ENCODE results near the gene QKI. TPM values are rescaled to one million over a fixed set of nuclear protein-coding genes. Genes with fewer than 3 reads are reported as not detected.

The QKI gene
- total and polyA plus RNA-seq, 10 of the 15 experiments (the other 5 are each of a cell fraction or from before 2014, with no cell fraction given): 4.7 to 72.5 (median 38.9) TPM

DNA sequence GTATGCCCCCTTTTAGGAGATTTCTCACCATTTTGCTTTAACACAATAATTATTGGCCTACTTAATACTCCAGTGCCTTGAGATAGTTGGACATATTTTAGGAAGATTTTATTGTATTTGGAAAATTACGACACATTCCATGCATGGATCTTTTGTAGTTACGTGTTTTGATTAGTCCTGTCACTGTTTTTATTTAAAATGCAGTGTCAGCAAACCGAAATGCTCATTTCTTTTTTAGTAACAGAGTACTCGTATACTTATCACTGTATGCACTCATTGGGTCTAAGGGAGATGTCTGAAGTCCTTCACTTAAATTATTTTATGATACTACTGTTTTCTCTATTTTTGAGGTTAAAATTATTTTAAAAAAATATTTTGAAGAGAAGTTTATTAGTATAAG is 153.8 kb downstream of the QKI start:
- ChIA-PET CTCF (no interaction called here), RAD21 (ENCODE audit: unreplicated experiment) (no interaction called here), SMC1A (ENCODE audit: uncharacterized antibody, unreplicated experiment) (interaction anchor here (0.7 kb wide), 1 partner anchor 108 kb away, joined by 3 read pairs; no protein-coding TSS in a partner anchor), POLR2A (no interaction called here)
- no peaks in the 10 kb centered on the region for H3K79me2 ChIP-seq (ENCODE audit: control insufficient read depth, insufficient read depth, low read length)
- H3K27ac ChIP-seq (ENCODE audit: control insufficient read depth, insufficient read depth): no peak overlapping the region
- intact Hi-C loops (cut with micrococcal nuclease; ENCODE audit: unreplicated experiment) (no loop called here), in situ Hi-C loops (cut with MboI) (no loop called here)
- no TSS peak for BruUV-seq (replicated peaks)
- no peak overlapping the region for H3K9ac ChIP-seq (ENCODE audit: control insufficient read depth, insufficient read depth, low read length)
- no peak overlapping the region for H2AFZ ChIP-seq (ENCODE audit: control insufficient read depth, low read depth, low read length)
- FAIRE-seq: no peak
- ATAC-seq: no peak
- no peaks in the 10 kb centered on the region for H3K27me3 ChIP-seq (replicated peaks in 1 of 2; ENCODE audit: control insufficient read depth in 2 of 2, insufficient read depth in 2 of 2, low read length in 1 of 2)
- peaks cover 0 to 9% of the 10 kb centered on the region in 2 experiments; a peak in 2 of 4 replicates for H3K36me3 ChIP-seq (ENCODE audit: control insufficient read depth in 2 of 2, insufficient read depth in 2 of 2, low read length in 1 of 2)
- no peaks in the 10 kb centered on the region for H4K20me1 ChIP-seq (ENCODE audit: control insufficient read depth, insufficient read depth)
- no peak for TF ChIP-seq NFYA (IDR thresholded peaks at IDR 0.05; ENCODE audit: borderline replicate concordance, low read depth, low read length)
- TF ChIP-seq, protein P1, sequence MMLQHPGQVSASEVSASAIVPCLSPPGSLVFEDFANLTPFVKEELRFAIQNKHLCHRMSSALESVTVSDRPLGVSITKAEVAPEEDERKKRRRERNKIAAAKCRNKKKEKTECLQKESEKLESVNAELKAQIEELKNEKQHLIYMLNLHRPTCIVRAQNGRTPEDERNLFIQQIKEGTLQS (IDR thresholded peaks at IDR 0.05; ENCODE audit: borderline replicate concordance, extremely low read depth, low read depth, low read length): no peak
- H3K4me3 ChIP-seq: no peak overlapping the region
- 94% methylated on average over 4 of the region's 4 CpGs for WGBS (ENCODE audit: insufficient coverage, insufficient replicate concordance, low lambda C conversion rate, missing lambda C conversion rate)
- H3K4me2 ChIP-seq (ENCODE audit: control insufficient read depth, insufficient read depth): no peak overlapping the region
- no peaks in the 10 kb centered on the region for H3K4me1 ChIP-seq (ENCODE audit: control insufficient read depth, insufficient read depth, low read length)
- no peak for DNase-seq (ENCODE audit: low read depth, low spot score)
- no peaks in the 10 kb centered on the region for H3K9me3 ChIP-seq (replicated peaks; ENCODE audit: control insufficient read depth, insufficient read depth, low read length)

GRCh38 chr6:163570579-163571231 is 156.2 kb downstream of the QKI start:
- H3K27ac ChIP-seq (ENCODE audit: control insufficient read depth, insufficient read depth): no peak overlapping the region
- no peaks in the 10 kb centered on the region for H3K27me3 ChIP-seq (replicated peaks in 1 of 2; ENCODE audit: control insufficient read depth in 2 of 2, insufficient read depth in 2 of 2, low read length in 1 of 2)
- no peak overlapping the region for H3K9ac ChIP-seq (ENCODE audit: control insufficient read depth, insufficient read depth, low read length)
- no peaks in the 10 kb centered on the region for H3K4me1 ChIP-seq (ENCODE audit: control insufficient read depth, insufficient read depth, low read length)
- intact Hi-C loops (cut with micrococcal nuclease; ENCODE audit: unreplicated experiment) (no loop called here), in situ Hi-C loops (cut with MboI) (no loop called here)
- ChIA-PET SMC1A (ENCODE audit: uncharacterized antibody, unreplicated experiment) (interaction anchor here (1.1 kb wide), 1 partner anchor 151 kb away, joined by 4 read pairs; no protein-coding TSS in a partner anchor), CTCF (no interaction called here), RAD21 (ENCODE audit: unreplicated experiment) (no interaction called here), POLR2A (no interaction called here)
- no peak overlapping the region for H3K4me3 ChIP-seq
- no TSS peak for BruUV-seq (replicated peaks)
- no peak for DNase-seq (ENCODE audit: low read depth, low spot score)
- H3K4me2 ChIP-seq (ENCODE audit: control insufficient read depth, insufficient read depth): no peak overlapping the region
- FAIRE-seq: no peak
- no peaks in the 10 kb centered on the region for H4K20me1 ChIP-seq (ENCODE audit: control insufficient read depth, insufficient read depth)
- no peaks in the 10 kb centered on the region for H3K9me3 ChIP-seq (replicated peaks; ENCODE audit: control insufficient read depth, insufficient read depth, low read length)
- H3K36me3 ChIP-seq (ENCODE audit: control insufficient read depth in 2 of 2, insufficient read depth in 2 of 2, low read length in 1 of 2): no peaks in the 10 kb centered on the region; a peak in 1 of 4 replicates
- no peak overlapping the region for H2AFZ ChIP-seq (ENCODE audit: control insufficient read depth, low read depth, low read length)
- no peaks in the 10 kb centered on the region for H3K79me2 ChIP-seq (ENCODE audit: control insufficient read depth, insufficient read depth, low read length)
- ATAC-seq: no peak
- over 99% methylated on average over 12 of the region's 12 CpGs for WGBS (ENCODE audit: insufficient coverage, insufficient replicate concordance, low lambda C conversion rate, missing lambda C conversion rate)
- TF ChIP-seq ETV6 (conservative IDR thresholded peaks at IDR 0.05 in 1 of 2, IDR thresholded peaks at IDR 0.05 in 1 of 2; ENCODE audit: borderline replicate concordance in 1 of 2, low read depth in 1 of 2) (no peak), SREBF1 (IDR thresholded peaks at IDR 0.05; ENCODE audit: low read length) (no peak), SUPT20H (IDR thresholded peaks at IDR 0.05; ENCODE audit: borderline replicate concordance, control insufficient read depth, low read depth, low read length) (no peak), ZNF24 (IDR thresholded peaks at IDR 0.05) (no peak), CREM (IDR thresholded peaks at IDR 0.05; ENCODE audit: low read depth) (no peak), CBX3 (IDR thresholded peaks at IDR 0.05; ENCODE audit: borderline replicate concordance, low read depth) (no peak), CBFB (IDR thresholded peaks at IDR 0.05; ENCODE audit: low read depth) (no peak), CEBPB (IDR thresholded peaks at IDR 0.05; ENCODE audit: borderline replicate concordance in 1 of 2, low read depth in 2 of 2, low read length in 2 of 2) (no peak)
- TF ChIP-seq, protein P2, sequence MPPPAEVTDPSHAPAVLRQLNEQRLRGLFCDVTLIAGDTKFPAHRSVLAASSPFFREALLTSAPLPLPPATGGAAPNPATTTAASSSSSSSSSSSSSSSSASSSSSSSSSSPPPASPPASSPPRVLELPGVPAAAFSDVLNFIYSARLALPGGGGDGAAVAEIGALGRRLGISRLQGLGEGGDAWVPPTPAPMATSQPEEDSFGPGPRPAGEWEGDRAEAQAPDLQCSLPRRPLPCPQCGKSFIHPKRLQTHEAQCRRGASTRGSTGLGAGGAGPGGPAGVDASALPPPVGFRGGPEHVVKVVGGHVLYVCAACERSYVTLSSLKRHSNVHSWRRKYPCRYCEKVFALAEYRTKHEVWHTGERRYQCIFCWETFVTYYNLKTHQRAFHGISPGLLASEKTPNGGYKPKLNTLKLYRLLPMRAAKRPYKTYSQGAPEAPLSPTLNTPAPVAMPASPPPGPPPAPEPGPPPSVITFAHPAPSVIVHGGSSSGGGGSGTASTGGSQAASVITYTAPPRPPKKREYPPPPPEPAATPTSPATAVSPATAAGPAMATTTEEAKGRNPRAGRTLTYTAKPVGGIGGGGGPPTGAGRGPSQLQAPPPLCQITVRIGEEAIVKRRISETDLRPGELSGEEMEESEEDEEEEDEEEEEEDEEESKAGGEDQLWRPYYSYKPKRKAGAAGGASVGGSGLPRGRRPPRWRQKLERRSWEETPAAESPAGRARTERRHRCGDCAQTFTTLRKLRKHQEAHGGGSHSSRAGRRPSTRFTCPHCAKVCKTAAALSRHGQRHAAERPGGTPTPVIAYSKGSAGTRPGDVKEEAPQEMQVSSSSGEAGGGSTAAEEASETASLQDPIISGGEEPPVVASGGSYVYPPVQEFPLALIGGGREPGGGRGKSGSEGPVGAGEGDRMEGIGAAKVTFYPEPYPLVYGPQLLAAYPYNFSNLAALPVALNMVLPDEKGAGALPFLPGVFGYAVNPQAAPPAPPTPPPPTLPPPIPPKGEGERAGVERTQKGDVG (CRISPR knock-in tag; IDR thresholded peaks at IDR 0.05): no peak
- TF ChIP-seq, protein P3, sequence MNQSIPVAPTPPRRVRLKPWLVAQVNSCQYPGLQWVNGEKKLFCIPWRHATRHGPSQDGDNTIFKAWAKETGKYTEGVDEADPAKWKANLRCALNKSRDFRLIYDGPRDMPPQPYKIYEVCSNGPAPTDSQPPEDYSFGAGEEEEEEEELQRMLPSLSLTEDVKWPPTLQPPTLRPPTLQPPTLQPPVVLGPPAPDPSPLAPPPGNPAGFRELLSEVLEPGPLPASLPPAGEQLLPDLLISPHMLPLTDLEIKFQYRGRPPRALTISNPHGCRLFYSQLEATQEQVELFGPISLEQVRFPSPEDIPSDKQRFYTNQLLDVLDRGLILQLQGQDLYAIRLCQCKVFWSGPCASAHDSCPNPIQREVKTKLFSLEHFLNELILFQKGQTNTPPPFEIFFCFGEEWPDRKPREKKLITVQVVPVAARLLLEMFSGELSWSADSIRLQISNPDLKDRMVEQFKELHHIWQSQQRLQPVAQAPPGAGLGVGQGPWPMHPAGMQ (IDR thresholded peaks at IDR 0.05; ENCODE audit: borderline replicate concordance): no peak
